Stomach (tissue), 4 donors: ENCODE data around the gene LCA5L.

Source experiments
- POLR2A ChIP-seq, 4 donors: fragments of 450-650 bp; IDR thresholded peaks; one replicate each; pipeline ENCODE4 v1.6.1; 2016; ENCODE audit warnings: antibody characterized with exemption in 4 of 4, control low read depth in 2 of 4, mild to moderate bottlenecking in 1 of 4, moderate library complexity in 1 of 4
- TF ChIP-seq, protein P1 (sequence below), 7 experiments: fragments of 450-650 bp in 4 of 7; fragments of 200-600 bp in 3 of 7; sonication (generic) in 3 of 7; IDR thresholded peaks; one replicate each; pipeline ENCODE4 v1.5.1; 2016 to 2019; ENCODE audit warnings: antibody characterized with exemption in 7 of 7, control low read depth in 2 of 7, mild to moderate bottlenecking in 1 of 7

DNA sequence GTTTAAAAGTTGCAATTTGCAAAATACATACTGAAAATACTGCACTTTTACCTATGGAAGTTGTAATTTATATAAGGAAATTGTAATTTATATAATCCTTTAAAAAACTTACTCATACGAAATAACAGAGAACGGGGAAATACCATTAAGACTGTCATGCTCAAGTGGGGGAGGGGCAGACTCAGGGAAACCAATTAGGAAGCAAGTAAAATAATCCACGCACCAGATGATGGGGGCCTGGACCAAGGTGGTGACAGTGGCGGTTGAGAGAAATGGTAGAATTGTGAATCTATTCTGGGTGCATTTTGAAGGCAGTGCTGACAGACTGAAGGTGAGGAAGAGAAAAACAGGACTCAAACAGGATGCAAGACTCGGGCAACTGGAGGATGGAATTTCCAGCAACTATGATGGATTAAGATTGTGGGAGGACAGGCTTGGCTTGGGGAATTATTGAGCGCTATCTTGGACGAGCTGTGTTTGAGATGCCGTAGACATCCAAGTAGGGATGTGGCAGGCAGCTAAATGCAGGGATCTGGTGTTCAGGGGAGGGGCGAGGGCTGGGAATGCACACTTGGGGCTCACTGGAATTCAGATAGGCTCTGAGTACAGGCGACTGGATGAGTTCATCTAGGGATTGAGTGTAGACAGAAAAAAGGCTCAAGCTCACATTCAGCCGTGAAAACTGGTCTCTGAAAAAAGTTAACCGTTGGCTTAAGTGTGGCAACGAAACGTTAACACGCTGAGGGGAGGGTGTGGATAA lies 977 bp downstream of the LCA5L start:
- TF ChIP-seq, protein P1, sequence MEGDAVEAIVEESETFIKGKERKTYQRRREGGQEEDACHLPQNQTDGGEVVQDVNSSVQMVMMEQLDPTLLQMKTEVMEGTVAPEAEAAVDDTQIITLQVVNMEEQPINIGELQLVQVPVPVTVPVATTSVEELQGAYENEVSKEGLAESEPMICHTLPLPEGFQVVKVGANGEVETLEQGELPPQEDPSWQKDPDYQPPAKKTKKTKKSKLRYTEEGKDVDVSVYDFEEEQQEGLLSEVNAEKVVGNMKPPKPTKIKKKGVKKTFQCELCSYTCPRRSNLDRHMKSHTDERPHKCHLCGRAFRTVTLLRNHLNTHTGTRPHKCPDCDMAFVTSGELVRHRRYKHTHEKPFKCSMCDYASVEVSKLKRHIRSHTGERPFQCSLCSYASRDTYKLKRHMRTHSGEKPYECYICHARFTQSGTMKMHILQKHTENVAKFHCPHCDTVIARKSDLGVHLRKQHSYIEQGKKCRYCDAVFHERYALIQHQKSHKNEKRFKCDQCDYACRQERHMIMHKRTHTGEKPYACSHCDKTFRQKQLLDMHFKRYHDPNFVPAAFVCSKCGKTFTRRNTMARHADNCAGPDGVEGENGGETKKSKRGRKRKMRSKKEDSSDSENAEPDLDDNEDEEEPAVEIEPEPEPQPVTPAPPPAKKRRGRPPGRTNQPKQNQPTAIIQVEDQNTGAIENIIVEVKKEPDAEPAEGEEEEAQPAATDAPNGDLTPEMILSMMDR (IDR thresholded peaks at IDR 0.05) = no peak
- no peak for TF ChIP-seq POLR2A (IDR thresholded peaks at IDR 0.05)
